GM12801 (cell line): ENCODE results near the gene ASIC2.

Experiments
- CTCF ChIP-seq: IDR thresholded peaks from one replicate; pipeline ENCODE4 v1.5.1; 2011; ENCODE audit warnings: control low read depth; ENCODE audit not compliant: insufficient read length; ENCODE audit errors: extremely low read depth

Gene ASIC2

DNA sequence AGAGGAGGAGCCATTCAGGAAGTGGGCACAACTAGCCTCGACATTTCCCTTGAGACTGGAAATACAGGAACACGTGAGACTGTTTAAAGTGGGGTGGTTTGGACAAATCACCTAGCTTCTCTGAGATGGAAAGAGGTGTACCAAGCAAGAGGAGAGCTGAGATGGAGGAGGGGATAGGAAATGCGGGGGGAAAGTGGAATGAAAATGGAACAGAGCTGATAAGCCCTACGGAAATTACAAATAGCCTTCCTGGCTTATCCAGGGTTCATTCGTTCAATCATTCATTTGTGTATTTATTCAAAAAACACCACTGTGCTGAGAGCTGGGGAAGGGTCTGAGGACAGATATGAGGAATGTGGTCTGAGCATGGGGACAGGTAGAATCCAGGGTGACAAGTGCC lies 64.1 kb downstream of the ASIC2 start:
- no peak for TF ChIP-seq CTCF

- no peak for TF ChIP-seq CTCF
Measured at GRCh38 chr17:33228548-33228947, 64.5 kb downstream of the ASIC2 start.

DNA sequence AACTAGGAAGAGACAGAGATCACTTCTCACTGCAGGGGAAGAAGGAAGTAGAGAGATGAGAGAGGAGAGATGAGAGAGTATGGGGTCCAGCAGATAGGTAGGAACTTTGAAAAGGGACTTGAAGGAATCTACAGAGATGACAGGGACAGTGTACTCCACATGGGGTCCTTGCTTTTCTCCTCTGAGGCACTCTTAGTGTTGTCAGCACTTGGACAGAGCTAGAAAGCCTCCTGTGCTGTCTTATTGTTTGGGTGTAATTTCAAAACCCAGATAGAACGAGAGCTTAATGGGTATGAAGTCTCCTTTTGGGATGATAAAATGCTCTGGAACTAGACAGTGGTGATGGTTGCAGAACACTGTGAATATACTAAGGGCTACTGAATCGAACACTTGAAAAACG lies 65.2 kb downstream of the ASIC2 start:
- no peak for TF ChIP-seq CTCF

GRCh38 chr17:33225994-33226393 lies 67.1 kb downstream of the ASIC2 start:
- no peak for TF ChIP-seq CTCF

GRCh38 chr17:33225509-33225908 lies 67.6 kb downstream of the ASIC2 start:
- TF ChIP-seq CTCF: no peak

DNA sequence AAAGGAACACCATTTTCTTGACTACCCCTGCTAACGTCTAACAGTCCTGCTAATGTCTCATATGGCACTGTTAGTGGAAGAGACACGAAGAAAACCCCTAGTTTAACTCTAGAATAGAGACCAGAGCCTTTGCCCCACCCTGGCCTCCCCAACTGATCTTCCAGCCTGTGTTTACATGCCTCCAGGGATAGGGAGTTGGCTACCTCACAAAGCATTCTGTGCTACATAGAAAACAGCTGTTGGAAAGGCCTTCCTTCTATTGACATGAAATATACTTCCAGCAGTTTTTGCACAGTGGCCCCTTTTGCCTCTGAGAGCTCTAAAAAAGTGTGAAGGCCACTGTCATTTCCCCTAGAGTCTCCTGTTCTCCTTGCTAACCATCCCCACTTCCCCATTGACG lies 73.1 kb downstream of the ASIC2 start:
- TF ChIP-seq CTCF: no peak

DNA sequence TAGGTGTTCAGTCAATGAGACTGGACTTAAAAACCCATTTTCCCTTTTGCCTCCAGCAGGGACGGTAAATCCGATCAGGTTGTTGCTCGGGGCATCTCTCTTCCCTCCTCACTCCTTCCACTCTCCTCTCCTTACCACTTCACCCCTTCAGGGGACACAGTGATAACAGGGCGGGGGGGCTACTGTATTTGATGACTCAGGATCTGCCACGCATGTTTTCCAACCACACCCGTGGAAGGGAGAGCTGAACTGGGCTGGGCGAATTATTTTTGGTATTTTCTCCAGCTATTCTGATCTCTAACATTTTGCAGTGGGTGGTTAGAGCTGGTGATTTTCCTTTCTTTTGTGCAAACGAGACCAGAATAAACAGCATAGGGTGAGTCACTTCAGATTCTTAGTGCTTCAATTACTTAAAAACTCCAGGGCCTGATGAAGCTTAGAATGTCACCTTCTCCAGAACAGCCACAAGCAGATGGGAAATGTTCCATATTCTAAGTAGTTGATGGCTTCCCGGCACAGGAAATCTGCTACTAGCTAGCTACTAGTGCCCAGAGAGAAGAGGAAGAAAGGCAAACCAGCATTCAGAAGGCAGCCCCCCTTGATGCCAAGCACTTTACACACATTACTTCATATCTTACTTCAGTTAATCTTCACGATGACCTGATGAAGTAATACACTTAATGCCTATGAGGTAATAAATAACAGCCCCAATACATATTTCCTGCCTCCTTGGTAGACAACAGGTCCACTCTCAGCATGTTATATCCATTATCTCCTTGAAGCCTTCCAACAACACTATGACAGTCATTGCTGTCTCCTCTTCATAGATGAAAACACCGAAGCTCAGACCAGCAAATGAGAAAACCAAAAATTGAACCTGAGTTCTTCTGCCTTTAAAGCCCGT lies 74.1 kb downstream of the ASIC2 start:
- TF ChIP-seq CTCF: no peak

- no peak for TF ChIP-seq CTCF
Measured at GRCh38 chr17:33217891-33218290, 75.2 kb downstream of the ASIC2 start.
